Esophagus squamous epithelium (tissue), 5 donors: ENCODE measurements around the gene GATAD1. TPM values are rescaled to one million over a fixed set of nuclear protein-coding genes. Genes with fewer than 3 reads are reported as not detected.
A peak's percentile ranks its signal among the peaks of the same experiment; 100 is the strongest.

Experiments
- DNase-seq: peaks from one replicate; lab custom pipeline; 2025; lab: John Stamatoyannopoulos, UW
- H3K27ac ChIP-seq, 4 donors: fragments of 200-600 bp; sonication (generic); one replicate each; pipeline ENCODE4 v1.5.1; 2016 to 2019; ENCODE audit warnings: mild to moderate bottlenecking in 1 of 4
- H3K27me3 ChIP-seq, 4 donors: fragments of 200-600 bp; sonication (generic); 1 replicate in 3 of 4; 2 replicates in 1 of 4; pipeline versions ENCODE4 v1.5.1 to v1.6.0; 2017 to 2021; ENCODE audit warnings: antibody characterized with exemption in 1 of 4
- H3K36me3 ChIP-seq, 3 donors: fragments of 200-600 bp; sonication (generic); one replicate each; pipeline ENCODE4 v1.5.1; 2016 to 2019
- H3K4me1 ChIP-seq, 3 donors: fragments of 200-600 bp; sonication (generic); one replicate each; pipeline ENCODE4 v1.5.1; 2017 to 2019
- H3K4me3 ChIP-seq, 4 donors: fragments of 200-600 bp; sonication (generic); 1 replicate in 3 of 4; 2 replicates in 1 of 4; pipeline ENCODE4 v1.5.1; 2016 to 2019; ENCODE audit warnings: mild to moderate bottlenecking in 2 of 4, moderate library complexity in 1 of 4
- H3K9me3 ChIP-seq, 3 donors: fragments of 200-600 bp; sonication (generic); one replicate each; pipeline ENCODE4 v1.5.1; 2016 to 2019
- POLR2A ChIP-seq, 4 donors: fragments of 450-650 bp; IDR thresholded peaks; one replicate each; pipeline ENCODE4 v1.6.1; 2017; ENCODE audit warnings: antibody characterized with exemption in 4 of 4, mild to moderate bottlenecking in 4 of 4, moderate library complexity in 3 of 4
- WGBS, 2 donors: methylation state at CpG; one replicate each; pipeline ENCODE4 v1.1.5; 2018; 5-methylcytosine and 5-hydroxymethylcytosine counted together
- intact Hi-C: fragments of 100-400 bp; cut with DNase I; formaldehyde crosslinking; loops from one replicate; pipeline ENCODE4 v1.15.0; 2022
- total RNA-seq, 4 donors: library from RNA; depleted of rRNA; stranded (reverse); fragments of >200 nt; gene quantifications; one replicate each; pipeline ENCODE4 v1.1.0, GENCODE V29; 2016
- TF ChIP-seq, protein P1 (sequence below), 6 experiments: fragments of 450-650 bp in 4 of 6; fragments of 200-600 bp in 2 of 6; sonication (generic) in 2 of 6; IDR thresholded peaks; one replicate each; pipeline ENCODE4 v1.5.1; 2016 to 2019; ENCODE audit warnings: antibody characterized with exemption in 6 of 6, mild to moderate bottlenecking in 4 of 6, moderate library complexity in 4 of 6
- donor health status: DM: yes; HTN: yes; CAD: no.

Gene GATAD1
- total RNA-seq = 10 to 100 TPM in 3 of 4 donors, 1 to 10 TPM in 1; 9.2 to 30.9 (median 18.0) TPM

- WGBS, 2 donors = 0 to 1% methylated on average over 3 to 12 of the region's 87 CpGs
- H3K27me3 ChIP-seq = no peaks in the 10 kb centered on the region
- peaks cover 0 to 27% (median 0%) of the 10 kb centered on the region in 3 donors for H3K4me1 ChIP-seq
- H3K27ac ChIP-seq = peak within 1 kb of the TSS; percentile 95 to 97 (median 96)
- DNase-seq = peak; percentile 29
- peak in 2 of 4 donors; percentile 59 to 65 for TF ChIP-seq POLR2A (IDR thresholded peaks at IDR 0.05)
- TF ChIP-seq, protein P1, sequence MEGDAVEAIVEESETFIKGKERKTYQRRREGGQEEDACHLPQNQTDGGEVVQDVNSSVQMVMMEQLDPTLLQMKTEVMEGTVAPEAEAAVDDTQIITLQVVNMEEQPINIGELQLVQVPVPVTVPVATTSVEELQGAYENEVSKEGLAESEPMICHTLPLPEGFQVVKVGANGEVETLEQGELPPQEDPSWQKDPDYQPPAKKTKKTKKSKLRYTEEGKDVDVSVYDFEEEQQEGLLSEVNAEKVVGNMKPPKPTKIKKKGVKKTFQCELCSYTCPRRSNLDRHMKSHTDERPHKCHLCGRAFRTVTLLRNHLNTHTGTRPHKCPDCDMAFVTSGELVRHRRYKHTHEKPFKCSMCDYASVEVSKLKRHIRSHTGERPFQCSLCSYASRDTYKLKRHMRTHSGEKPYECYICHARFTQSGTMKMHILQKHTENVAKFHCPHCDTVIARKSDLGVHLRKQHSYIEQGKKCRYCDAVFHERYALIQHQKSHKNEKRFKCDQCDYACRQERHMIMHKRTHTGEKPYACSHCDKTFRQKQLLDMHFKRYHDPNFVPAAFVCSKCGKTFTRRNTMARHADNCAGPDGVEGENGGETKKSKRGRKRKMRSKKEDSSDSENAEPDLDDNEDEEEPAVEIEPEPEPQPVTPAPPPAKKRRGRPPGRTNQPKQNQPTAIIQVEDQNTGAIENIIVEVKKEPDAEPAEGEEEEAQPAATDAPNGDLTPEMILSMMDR (IDR thresholded peaks at IDR 0.05) = peak; percentile 82 to 97 (median 94)
- intact Hi-C loops = no loop called here
- no peaks in the 10 kb centered on the region for H3K9me3 ChIP-seq
- peaks cover 0 to 27% (median 0%) of the 10 kb centered on the region in 3 donors for H3K36me3 ChIP-seq
- peak within 1 kb of the TSS; percentile 81 to 98 (median 94) for H3K4me3 ChIP-seq
Observed at GRCh38 chr7:92447345-92448204, at the start of gene GATAD1. Gene GATAD1 (plus strand): TSS chr7:92447482. CDS start chr7:92447730, 248 bp downstream.

DNA sequence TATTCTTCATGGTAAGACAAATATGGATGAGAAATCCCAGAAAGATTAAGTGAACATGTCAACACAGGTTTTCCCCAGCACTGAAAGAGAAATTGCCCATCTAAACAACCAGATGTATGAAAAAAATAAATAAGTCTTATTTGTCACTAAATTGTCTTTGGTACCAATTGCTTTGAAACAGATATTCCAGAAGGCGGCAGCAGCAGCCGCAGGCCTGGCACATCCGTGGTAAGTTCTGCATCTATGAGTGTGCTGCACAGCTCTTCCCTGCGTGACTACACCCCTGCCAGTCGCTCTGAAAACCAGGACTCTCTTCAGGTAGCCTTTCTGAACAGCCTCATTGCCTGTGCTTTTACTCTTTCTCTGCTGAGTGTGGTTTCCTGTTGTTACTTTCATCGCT is 49.7 kb upstream of the GATAD1 start:
- intact Hi-C loops = no loop called here
- Histone ChIP-seq H3K9me3 (no peaks in the 10 kb centered on the region), H3K27me3 (no peaks in the 10 kb centered on the region), H3K4me3 (no peak overlapping the region), H3K27ac (no peak overlapping the region), H3K4me1 (peaks cover 0 to 5% (median 4%) of the 10 kb centered on the region in 3 donors), H3K36me3 (peaks cover 0 to 63% (median 8%) of the 10 kb centered on the region in 3 donors)
- no peak for TF ChIP-seq POLR2A (IDR thresholded peaks at IDR 0.05)
- TF ChIP-seq, protein P1 (IDR thresholded peaks at IDR 0.05) = no peak
- no peak for DNase-seq
- 85 to 92% methylated on average over 6 of the region's 6 CpGs for WGBS, 2 donors

GRCh38 chr7:92400013-92400412 is 47.3 kb upstream of the GATAD1 start:
- WGBS, 2 donors = 89 to 94% methylated on average over 2 of the region's 2 CpGs
- intact Hi-C loops = no loop called here
- no peak overlapping the region for H3K27ac ChIP-seq
- peaks cover 0 to 20% (median 4%) of the 10 kb centered on the region in 3 donors for H3K4me1 ChIP-seq
- no peak for DNase-seq
- no peaks in the 10 kb centered on the region for H3K27me3 ChIP-seq
- peaks cover 0 to 54% (median 8%) of the 10 kb centered on the region in 3 donors for H3K36me3 ChIP-seq
- H3K4me3 ChIP-seq = no peak overlapping the region
- TF ChIP-seq, protein P1 (IDR thresholded peaks at IDR 0.05) = no peak
- no peak for TF ChIP-seq POLR2A (IDR thresholded peaks at IDR 0.05)
- H3K9me3 ChIP-seq = no peaks in the 10 kb centered on the region

DNA sequence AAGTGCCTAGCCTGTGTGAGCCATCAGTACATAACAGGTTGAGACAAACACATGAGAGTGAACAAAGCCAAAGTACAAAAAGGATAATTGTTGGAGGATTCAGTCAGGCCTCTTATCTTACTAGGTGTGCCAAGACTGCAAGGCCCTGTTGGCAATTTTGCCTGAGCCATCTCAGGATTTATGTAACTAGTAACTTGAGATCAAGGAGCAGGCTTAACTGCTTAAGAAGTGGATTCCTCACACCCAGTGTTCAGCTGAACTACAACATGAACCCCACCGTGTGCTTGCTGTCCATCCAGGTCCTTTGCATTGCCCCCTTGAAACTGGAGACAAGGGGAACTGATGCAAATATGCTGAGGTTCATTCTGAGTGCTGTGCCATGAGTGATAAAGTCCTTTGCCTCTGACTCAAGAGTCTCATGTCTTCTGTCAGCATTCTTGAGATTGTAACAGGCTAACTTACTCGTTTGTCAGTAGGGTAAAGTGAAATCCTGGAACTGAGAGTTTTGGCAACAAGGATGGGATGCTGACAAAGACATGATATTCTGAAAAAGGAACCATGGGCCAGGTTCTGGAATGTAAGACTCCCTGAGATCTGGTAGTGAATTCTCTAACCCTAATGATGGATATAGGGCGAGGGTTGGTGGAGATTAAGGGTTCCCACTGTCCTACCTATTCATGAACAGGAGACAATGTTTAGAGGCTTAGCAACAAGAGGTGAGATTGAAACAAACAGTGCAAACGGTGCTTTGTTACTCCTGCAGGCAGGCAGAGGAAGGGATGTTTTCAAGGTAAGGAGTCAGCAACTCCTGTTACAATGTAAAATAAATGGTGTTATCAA is 44.1 kb upstream of the GATAD1 start:
- DNase-seq = no peak
- H3K4me3 ChIP-seq = no peak overlapping the region
- WGBS, 2 donors = 44 to 52% methylated on average over 4 of the region's 4 CpGs
- peaks cover 0 to 20% (median 4%) of the 10 kb centered on the region in 3 donors for H3K4me1 ChIP-seq
- H3K36me3 ChIP-seq = peaks cover 0 to 26% (median 8%) of the 10 kb centered on the region in 3 donors
- TF ChIP-seq POLR2A (IDR thresholded peaks at IDR 0.05) = no peak
- TF ChIP-seq, protein P1 (IDR thresholded peaks at IDR 0.05) = no peak
- intact Hi-C loops = no loop called here
- H3K9me3 ChIP-seq = no peaks in the 10 kb centered on the region
- peak overlapping the region in 1 of 4 donors; percentile 11 for H3K27ac ChIP-seq
- no peaks in the 10 kb centered on the region for H3K27me3 ChIP-seq
